Effector CD8-positive, alpha-beta T cell (primary cell): Measurements from ENCODE around the gene PAFAH2.
"Not testable (repeated sequence)": the region's sequence is repeated elsewhere in the genome, so short reads cannot be mapped to it uniquely, and the experiment has no call there.

Experiments
- DNase-seq: peaks from one replicate; lab custom pipeline; 2025; lab: John Stamatoyannopoulos, UW

PAFAH2 gene

GRCh38 chr1:25986773-25987172 lies 11.1 kb downstream of the PAFAH2 start:
- not testable (repeated sequence) for DNase-seq

DNA sequence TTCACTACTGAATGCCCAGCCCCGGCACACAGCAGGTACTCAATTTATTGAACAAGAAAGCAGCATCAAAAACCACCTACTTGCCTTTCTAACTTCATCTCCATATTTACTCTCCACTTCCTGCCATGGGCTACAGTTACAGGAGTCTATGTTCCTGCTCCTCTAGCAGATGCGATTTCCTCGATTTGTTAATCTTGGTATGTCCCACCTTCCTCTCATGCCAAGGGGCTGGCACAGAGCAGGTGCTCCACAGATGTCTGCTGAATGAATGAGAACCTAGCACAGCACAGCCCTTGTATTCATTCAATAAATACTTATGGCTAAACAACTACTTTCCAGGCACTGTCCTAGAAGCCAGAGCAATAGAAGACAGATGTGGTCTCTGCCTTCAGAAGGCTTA lies 12.2 kb downstream of the PAFAH2 start:
- no peak for DNase-seq

DNA sequence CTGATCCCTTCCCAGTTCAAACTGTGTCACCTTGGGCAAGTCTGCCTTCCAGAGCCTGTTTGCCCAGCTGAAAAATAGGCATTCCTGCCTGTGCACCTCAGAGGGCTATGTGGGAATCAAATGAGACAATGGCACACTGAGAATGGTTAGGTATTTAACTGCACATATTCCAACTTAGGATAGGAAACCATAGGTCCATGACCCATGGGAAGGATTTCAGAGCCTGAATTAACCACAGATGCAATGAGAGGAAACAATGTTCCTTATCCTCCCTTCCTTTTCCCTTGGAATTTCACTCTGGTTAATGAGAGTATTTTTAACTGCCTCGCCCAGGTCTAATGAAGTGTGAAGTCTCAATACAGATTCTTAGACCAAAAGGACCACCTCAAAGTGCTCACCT lies 12.7 kb downstream of the PAFAH2 start:
- no peak for DNase-seq

DNA sequence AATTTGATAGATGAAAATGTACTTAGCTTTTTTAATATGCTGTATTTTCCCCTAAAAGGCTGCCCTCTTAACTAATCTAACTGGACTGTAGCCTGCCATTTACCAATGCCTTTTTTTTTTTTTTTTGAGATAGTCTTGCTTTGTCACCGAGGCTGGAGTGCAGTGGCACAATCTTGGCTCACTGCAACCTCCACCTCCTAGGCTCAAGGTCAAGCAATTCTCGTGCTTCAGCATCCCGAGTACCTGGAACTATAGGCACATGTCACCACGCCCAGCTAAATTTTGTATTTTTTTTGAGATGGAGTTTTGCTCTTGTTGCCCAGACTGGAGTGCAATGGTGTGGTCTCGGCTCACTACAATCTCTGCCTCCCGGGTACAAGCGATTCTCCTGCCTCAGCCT lies 18.7 kb downstream of the PAFAH2 start:
- no peak for DNase-seq

DNA sequence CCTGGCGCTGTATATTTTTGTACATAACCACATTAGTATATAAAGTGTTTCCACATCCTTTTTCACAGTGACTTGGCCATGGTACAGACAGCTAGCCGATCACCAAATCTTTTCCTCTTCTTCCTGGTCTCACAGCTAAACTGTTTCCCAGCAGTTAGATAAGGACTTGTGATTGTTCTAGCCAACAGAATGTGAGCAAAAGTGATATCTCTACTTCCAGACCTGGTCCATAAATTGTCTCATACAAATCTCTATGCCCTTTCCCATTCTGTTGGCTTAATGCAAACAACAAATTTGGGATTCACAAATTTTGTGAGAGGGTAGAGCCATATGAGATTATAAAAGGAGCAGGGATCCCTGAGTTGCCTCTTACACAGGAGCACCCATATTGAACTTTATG lies 19.5 kb downstream of the PAFAH2 start:
- DNase-seq = no peak

- DNase-seq = no peak
These were observed 20.1 kb downstream of the PAFAH2 start for GRCh38 chr1:25977801-25978200.

DNA sequence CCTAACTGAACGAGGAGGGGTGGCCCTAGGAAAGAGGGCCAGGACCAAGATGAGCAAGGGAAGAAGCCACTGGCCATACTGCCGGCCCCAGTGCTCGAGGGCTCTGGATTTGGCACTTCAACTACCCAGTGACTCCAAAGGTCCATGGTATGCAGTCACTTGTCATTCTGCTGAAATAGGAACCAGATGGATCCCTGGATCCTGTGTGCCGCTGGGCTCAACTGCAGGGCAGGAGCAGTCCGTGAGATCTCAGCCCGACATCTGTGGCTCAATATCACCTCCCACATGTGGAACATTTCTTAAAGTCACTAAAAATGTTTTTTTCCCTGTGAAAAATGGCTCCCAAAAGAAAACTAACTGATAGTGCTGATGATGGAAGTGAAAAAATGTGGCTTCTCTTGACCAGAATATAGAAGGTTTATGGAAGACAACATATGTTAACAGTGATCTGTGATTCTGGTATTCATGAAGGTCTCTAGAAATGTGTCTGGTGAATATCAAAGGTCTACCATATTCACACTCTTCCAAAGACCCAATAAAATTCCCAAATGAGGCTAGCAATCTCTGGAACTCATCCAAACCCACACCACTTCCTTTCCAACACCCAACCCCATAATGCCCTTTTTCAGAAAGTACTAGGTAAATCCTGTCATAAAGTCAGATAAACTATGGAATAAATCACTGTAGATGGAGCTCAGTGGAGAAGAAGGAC lies 24.1 kb downstream of the PAFAH2 start:
- DNase-seq = no peak

DNA sequence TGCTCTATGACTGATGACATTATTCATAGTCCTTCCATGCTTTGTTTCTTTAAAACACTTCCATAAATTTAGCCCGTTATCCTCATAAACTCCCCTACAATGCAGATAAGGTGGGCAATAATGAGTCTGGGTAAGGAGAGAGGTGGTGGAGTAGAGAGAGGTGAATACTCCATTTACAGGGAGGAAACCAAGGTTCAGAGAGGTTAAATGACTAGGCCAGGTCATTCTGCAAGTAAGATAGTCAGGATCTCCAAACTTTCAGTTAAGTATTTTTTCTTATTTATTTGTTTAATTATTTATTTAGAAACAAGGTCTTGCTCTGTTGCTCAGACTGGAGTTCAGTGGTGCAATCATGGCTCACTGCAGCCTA lies 26.1 kb downstream of the PAFAH2 start:
- no peak for DNase-seq

- no peak for DNase-seq
These were observed 26.6 kb downstream of the PAFAH2 start for GRCh38 chr1:25971066-25971810.

GRCh38 chr1:25967308-25967707 lies 30.6 kb downstream of the PAFAH2 start:
- DNase-seq = no peak

DNA sequence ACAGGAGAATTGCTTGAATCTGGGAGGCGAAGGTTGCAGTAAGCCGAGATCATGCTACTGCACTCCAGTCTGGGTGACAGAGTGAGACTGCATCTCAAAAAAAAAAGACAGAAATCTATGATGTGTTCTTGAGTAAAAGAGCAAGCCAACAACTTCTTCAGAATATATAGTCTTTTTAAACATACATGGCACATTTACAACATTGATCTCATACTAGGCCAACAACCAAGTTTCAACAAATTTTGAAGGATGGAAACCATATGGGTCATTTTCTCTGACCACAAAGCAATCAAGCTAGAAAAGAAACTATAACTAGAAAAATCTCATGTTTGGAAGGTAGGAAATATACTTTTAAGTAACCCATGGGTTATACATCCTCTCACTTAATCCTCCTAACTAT lies 38.3 kb downstream of the PAFAH2 start:
- DNase-seq = no peak

DNA sequence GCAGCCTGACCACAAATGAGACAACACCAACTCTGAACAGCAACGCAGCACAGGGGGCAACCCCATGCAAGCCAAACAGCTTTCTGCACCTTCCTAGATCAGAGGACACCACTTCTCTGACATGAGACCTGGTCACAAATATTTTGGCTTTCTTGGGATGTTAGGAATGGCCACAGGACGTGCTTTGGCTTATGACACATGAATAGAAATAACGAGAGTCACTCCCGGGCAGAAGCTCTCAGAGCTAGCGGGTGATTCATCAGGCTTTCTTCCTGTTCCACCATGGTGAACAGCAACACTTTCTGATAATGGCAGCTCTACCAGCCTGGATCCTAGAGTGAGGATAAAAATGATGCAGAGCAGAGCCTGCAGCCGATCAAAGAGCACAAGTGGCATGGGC lies 39.4 kb downstream of the PAFAH2 start:
- no peak for DNase-seq

DNA sequence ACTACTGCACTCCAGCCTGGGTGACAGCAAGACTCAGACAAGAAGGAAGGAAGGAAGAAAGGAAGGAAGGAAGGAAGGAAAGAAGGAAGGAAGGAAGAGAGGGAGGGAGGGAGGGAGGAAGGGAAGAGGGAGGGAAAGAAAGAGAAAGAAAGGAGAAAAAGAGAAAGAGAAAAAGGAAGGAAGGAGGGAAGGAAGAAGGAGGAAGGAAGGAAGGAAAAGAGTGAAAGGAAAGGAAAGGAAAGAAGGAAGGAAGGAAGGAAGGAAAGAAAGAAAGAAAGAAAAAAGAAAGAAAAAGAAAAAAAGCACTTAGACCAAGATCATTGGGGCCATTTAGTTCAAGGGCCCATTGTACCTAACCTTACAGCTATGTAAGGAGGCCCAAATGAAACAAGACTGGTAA lies 42.3 kb downstream of the PAFAH2 start:
- DNase-seq = no peak

DNA sequence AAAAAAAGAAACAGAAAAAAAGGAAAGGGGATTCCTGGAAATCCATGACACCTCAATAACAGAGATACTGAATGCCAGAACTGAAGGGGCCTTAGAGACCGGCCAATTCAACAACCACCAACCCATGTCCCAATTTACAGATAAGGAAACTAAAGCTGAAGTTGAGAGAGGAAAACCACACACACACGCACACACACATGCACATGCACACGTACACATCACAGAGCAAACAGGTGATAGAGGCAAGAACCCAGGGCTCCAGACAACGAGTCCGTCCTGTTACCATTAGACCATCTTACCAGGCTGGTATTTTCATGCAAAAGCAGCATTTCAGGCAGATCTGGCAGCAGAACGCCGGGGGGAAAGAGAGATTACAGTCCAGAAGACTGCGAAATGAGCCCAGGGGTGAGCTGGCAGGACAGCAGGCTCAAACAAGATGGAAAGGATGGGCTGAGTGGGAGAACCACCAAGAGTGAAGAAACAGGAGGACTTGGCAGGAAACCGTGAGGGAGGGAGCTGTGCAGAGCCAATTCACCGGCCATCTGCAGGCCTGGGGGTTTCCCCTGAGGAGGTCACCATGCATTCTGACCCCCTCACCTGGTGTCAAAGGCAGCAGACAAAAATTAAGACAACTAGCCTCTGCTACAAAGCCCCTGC lies 43.5 kb downstream of the PAFAH2 start:
- DNase-seq = no peak

DNA sequence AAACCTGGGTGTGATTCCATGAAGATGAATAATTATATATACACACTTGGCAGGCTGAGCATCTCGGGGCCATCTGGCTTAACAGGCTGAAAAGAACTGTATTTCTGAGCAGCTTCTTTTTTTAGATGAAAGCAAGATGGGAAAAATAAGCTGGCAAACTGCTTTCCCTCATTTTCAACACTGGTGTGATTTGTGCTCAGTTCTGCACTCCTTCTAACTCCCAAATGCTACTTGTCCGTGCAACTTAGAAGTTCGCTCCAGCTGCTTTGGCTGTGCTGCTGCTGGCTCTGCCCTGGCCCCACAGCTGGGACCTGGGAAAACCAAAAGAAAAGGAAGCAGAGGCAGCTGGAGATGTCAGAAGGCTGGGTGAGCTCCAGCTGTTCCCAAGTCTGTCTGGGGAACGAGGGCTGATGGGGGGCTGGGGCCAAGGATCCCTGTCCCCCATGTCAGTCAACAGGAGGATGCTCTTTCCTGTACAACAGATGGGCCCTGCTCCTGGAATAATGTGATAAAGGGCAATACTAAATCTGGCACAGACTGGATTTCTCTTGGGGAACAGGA lies 44.9 kb downstream of the PAFAH2 start:
- DNase-seq = no peak

- no peak for DNase-seq
These were observed 49.2 kb downstream of the PAFAH2 start for GRCh38 chr1:25948641-25949040.

DNA sequence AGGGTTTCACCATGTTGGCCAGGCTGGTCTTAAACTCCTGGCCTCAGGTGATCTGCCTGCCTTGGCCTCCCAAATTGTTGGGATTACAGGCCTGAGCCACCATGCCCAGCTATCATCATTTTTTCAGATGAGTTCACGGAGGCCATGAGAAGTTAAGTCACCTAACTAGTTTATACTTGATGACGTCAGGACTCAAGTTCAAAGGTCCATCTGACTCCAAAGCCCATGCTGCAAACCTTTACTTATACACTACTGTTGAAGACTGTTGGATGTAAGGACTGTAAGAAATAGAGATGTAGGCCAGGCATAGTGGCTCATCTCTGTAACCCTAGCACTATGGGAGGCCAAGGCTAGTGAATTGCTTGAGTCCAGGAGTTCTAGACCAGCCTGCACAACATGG lies 50.8 kb downstream of the PAFAH2 start:
- DNase-seq = no peak

GRCh38 chr1:25945761-25946160 lies 52.1 kb downstream of the PAFAH2 start:
- no peak for DNase-seq

DNA sequence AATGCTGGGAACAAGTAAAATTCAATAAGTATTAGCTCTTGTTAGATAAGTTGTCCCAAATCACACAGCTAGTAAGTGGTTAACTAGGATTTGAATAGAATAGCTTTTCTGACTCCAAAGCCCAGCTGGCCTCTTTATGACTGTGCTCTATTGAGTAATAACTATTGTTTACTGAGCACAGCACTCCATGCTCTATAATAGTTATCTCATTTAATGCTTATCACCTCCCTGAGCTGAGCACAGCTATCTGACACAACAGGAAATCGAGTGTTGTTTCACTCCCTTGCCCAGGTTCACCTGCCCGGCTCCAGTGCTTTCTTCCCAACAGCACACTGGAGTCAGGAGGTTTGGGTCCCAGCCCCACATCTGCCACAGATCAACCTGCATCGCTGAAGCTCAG lies 52.9 kb downstream of the PAFAH2 start:
- no peak for DNase-seq

GRCh38 chr1:25943511-25943910 lies 54.4 kb downstream of the PAFAH2 start:
- DNase-seq = not testable (repeated sequence)

DNA sequence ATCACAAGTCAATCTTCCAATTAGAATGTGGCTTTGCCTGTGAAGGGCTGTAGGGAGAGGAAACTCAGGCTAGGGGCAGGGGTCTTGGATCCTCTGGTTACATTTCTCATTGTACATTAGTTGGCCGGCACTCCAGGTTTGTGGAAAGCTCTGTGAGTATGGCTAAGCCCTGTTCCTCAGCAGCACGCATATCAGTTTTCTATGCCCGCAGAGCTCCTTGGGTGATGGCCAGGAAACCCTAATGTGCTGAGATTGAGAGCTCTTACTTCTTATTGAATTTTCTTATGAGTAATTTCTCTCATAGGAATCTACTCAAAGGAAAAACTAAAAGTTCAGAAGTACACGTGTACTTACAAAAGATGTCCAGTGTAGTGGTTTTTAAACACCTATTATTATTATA lies 60.9 kb downstream of the PAFAH2 start:
- DNase-seq = no peak

- no peak for DNase-seq
These were observed 64.1 kb downstream of the PAFAH2 start for GRCh38 chr1:25933479-25934365.
